Activated CD8-positive, alpha-beta memory T cell treated with anti-CD3 and anti-CD28 coated beads, Interleukin-2, amount 50 U/mL, for 24 hours (primary cell): Measurements from ENCODE around the gene ZNF813.
A peak's percentile ranks its signal among the peaks of the same experiment; 100 is the strongest.
"Not testable (repeated sequence)": the region's sequence is repeated elsewhere in the genome, so short reads cannot be mapped to it uniquely, and the experiment has no call there.

ENCODE experiments used
- DNase-seq: peaks from one replicate; pipeline ENCODE4 v3.0.0-alpha.2; 2020; ENCODE audit errors: extremely low read depth

ZNF813 gene

DNA sequence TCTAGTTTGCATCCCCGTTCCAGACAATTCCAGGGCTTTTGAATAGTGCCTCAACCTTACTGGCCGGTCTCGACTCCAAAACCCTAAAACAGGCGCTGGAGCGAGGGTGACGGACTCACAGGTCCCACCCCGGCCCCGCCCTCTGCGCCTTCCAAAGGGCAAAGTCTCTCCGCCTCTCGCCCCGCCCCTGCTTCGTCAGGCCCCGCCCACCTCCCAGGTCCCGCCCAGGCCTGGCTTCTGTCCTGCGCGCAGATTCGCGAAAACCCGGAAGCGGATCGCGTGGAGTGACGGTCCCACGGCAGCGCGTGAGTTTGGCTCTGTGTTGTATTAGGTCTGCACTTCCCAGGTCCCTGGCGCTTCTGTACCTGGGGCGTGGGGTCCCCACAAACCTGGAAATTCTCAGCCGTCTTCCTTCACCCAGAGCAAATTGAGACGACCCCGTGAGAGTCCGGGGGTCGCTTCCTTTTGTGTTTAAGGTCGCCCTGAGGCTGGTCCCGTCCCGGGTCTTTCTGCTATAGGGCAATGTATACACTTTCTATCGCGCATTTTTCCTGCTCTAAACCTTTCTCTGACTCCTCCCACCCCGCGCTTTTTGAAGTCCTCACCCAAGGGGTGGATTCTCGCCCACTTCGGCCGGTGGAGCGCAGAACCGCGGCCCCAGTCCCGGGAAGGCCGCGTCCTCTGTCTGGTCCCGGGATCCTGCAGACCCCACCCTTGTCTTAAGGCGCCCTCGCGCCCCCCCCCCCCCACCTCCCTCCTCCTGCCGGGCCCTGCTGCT is at the start of gene ZNF813:
Gene ZNF813 (plus strand): TSS at position 249 of the 778 bp plus-strand sequence. CDS start 16,090 bp downstream, outside the sequence.
- peak; percentile 87 for DNase-seq

DNA sequence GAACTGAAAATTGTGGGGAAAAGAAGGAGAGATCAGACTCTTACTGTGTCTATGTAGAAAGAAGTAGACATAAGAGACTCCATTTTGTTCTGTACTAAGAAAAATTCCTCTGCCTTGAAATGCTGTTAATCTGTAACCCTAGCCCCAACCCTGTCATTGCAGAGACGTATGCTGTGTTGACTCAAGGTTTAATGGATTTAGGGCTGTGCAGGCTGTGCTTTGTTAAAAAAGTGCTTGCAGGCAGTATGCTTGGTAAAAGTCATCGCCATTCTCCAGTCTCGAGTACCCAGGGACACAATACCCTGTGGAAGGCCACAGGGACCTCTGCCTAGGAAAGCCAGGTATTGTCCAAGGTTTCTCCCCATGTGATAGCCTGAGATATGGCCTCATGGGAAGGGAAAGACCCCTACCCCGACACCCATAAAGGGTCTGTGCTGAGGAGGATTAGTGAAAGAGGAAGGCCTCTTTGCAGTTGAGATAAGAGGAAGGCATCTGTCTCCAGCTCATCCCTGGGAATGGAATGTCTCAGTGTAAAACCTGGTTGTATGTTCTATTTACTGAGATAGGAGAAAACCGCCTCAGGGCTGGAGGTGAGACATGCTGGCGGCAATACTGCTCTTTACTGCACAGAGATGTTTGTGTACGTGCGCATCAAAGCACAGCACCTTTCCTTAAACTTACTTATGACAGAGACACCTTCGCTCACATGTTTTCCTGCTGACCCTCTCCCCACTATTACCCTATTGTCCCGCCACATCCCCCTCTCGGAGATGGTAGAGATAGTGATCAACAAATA is 46.8 kb upstream of the ZNF813 start:
- DNase-seq, result not testable (repeated sequence)

DNA sequence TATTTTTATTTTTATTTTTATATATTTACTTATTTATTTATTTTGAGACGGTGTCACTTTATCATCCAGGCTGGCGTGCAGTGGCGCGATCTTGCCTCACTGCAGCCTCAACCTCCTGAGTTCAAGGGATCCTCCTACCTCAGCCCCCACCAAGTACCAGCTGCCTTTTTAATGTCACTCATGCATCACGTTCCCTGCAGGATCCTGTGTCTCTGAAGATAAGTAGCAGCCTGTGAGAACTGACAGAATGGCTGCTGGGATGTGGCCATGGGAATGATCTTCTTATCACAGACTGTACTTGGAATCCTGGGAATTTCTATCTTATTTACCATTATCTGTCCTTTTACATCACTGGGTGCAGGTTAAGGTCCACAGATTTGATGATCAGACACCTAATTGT is 45.0 kb upstream of the ZNF813 start:
- no peak for DNase-seq

DNA sequence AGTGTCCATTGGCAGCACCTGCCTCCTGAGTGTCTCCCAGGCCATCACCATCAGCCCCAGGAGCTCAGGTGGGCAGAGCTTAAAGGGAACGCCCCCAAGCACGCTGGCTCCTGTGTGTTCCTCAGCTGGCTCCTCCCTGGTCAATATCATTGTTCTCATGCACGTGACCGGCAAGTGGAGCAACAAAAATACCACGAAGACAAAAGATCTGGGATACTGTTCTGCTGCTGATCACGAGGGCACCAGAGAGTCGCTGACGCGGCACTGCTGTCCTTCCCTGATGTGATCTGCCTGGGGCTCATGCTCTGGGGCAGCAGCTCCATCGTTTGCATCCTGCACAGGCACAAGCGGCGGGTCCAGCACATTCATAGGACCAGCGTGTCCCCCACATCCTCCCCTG is 44.5 kb upstream of the ZNF813 start:
- DNase-seq, result not testable (repeated sequence)

DNA sequence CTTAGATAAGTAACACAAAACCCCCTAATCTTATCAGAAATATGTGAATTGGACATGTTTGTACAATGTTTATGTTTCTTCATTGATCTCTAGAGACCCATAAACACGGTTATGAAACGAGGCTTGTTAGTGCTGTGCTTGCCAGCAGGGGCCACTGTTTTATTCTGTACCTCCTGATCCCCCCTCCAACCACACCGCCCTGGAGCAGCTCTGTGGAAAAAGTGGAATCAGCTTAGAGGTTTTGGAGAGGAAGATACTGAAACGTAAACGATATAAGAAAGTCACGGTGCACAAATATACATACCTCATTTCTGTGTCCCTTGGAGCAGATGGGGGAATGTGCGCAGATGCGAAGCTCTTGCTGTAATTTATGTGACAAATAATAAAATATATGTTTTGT is 43.9 kb upstream of the ZNF813 start:
- not testable (repeated sequence) for DNase-seq

DNA sequence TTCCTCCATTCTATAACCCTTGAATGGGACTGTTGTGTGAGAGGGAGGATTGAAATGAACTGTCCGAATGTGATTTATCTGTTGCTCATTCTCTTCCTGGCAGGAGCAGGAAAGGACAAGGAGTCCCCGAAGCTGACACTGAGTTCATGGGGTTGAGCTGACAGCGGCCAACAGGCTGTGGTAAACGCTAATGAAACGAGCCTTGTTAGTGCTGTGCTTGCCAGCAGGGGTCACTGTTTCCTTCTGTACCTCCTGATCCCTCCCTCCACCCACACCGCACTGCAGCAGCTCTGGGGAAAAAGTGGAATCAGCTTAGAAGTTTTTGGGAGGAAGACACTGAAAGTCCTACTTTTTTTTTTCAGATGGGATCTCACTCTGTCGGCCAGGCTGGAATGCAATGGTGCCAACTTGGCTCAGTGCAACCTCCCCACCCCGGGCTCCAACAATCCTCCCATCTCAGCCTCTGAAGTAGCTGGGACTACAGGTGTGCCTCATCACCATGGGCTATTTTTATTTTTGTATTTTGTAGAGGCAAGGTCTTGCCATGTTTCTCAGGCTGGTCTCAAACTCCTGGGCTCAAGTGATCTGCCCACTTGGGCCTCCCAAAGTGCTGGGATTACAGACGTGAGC is 42.5 kb upstream of the ZNF813 start:
- DNase-seq, result peak; percentile 15

DNA sequence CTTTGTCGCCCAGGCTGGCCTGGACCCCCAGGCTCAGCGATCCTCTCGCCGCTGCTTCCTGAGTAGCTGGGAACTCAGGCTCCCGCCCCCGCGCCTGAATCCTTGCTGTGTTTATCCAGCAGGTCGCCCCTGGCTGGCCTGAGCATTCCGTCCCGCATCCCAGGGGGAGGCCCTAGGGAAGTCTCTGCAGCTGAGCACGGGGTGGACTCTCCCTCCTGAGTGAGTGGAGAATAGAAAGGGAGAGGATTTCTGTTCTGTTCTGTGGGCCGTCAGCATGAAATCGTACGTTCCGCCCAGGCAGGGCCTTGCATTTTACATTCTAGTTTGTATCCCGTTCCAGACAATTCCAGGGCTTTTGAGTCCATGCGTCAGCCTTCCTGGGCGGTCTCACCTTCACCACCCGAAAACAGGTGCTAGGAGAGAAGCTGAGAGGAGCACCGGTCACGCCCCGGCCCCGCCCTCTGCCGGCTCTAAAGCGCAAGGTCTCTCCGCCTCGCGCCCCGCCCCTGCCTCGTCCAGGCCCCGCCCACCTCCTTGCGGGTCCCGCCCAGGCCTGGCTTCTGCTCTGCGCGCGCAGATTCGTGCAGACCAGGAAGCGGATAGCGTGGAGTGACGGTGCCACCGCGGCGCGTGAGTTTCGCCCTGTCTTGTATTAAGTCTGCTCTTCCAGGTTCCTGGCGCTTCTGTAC is 36.0 kb upstream of the ZNF813 start, which contains the start of gene ZNF761:
Gene ZNF761 (plus strand): TSS at position 586 of the 689 bp plus-strand sequence. CDS start 15,285 bp downstream, outside the sequence.
- peak; percentile 90 for DNase-seq

DNA sequence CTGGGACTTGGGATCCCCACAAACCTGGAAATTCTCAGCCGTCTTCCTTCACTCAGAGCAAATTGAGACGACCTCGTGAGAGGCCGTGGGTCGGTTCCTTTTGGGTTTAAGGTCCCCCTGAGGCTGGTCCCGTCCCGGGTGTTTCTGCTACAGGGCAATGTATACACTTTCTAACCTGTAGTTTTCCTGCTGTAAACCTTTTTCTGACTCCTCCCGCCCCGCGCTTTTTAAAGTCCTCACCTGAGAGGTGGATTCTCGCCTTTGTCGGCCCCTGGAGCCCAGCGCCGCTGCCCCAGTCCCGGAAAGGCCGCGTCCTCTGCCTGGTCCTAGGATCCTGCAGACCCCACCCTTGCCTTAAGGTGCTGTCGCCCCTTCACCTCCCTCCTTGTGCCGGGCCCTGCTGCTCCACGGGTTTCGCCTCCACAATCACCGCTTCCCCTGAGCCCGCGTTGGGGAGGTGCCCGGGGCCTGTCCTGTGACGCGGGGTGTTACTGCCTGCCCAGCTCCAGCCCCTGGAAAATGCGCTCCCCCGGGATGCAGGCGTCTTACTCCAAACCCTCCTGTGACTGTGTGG is 35.4 kb upstream of the ZNF813 start:
- no peak for DNase-seq

DNA sequence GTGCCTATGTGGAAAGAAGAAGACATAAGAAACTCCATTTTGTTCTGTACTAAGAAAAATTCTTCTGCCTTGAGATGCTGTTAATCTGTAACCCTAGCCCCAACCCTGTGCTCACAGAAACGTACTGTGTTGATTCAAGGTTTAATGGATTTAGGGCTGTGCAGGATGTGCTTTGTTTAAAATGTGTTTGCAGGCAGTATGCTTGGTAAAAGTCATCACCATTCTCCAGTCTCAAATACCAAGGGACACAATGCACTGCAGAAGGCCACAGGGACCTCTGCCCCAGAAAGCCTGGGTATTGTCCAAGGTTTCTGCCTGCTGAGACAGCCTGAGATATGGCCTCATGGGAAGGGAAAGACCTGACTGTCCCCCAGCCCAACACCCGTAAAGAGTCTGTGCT is 23.7 kb upstream of the ZNF813 start:
- not testable (repeated sequence) for DNase-seq

DNA sequence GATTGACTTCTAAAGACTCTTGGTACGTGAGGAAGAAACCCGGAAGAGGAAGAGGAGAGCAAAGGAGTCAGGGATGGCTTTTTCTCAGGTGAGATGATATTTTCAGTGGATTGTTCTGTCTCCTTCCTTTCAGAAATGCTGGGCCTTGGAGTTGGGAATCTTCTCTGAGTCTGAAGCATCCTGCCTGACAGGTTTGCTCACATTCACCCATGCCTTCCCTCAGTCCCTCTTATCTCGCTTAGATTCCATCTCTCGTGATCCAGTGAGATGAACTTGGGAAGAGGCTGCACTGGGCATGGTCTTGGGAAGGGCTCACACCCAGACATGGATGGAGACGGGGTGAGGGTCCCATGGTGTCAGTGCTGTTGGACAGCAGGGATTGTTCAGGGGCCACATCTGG is 20.3 kb upstream of the ZNF813 start:
- not testable (repeated sequence) for DNase-seq

DNA sequence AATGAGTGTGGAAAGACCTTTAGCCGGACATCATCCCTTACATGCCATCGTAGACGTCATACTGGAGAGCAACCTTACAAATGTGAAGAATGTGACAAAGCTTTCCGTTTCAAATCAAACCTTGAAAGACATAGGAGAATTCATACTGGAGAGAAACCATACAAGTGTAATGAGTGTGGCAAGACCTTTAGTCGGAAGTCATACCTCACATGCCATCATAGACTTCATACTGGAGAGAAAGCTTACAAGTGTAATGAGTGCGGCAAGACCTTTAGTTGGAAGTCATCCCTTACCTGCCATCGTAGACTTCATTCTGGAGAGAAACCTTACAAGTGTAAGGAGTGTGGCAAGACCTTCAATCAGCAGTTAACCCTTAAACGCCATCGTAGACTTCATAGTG is 11.7 kb upstream of the ZNF813 start:
- no peak for DNase-seq

DNA sequence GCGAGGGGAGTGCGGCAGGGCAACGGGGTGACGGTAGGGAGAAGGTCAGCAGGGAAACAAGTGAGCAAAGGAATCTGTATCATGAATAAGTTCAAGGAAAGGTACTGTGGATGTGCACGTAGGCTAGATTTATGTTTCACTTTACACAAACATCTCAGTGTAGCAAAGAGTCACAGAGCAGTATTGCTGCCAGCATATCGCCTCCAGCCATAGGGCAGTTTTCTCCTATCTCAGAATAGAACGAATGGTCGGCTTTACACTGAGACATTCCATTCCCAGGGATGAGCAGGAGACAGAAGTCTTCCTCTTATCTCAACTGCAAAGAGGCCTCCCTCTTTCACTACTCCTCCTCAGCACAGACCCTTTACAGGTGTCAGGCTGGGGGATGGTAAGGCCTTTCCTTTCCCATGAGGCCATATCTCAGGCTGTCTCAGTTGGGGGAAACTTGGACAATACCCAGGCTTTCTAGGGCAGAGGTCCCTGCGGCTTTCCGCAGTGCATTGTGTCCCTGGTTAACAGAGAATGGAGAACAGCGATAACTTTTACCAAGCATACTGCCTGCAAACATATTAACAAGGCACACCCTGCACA is 7.3 kb upstream of the ZNF813 start:
- DNase-seq, result not testable (repeated sequence)

DNA sequence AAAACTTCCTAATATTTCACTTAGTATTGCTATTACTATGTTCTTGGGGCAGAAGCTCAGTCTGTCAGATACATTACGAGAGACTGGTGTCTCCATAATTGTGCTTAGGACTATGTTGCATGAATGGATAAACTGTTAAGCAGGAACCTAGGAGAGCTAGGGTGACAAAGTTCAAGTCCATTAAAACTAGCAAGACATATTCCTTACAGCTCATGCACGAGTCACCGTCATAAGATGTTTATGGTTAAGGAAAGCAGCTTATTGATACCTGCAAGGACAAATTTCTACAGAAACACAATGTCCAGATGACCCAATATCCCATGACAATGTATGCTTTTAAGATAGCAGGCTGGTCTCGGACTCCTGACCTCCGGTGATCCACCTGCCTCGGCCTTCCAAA is 5.7 kb upstream of the ZNF813 start:
- no peak for DNase-seq

DNA sequence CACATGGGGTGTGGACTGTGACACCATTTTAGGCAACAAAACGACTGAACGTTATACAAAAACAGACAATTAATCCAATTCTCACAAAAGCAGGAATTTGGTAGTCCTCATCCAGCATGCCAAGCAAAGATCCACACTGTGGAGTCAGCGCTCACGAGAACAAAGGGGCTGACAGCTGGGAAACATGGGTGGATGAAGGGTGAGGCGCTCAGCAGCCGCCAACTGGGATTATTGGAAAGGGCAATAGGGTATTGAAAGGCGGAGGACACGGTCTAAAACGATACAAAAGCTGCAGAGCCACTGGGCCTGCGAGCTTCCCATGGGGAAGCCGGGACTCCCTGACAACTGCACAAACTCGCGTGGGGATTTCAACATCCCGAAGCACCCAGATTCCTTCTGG is 4.7 kb upstream of the ZNF813 start:
- DNase-seq, result no peak

DNA sequence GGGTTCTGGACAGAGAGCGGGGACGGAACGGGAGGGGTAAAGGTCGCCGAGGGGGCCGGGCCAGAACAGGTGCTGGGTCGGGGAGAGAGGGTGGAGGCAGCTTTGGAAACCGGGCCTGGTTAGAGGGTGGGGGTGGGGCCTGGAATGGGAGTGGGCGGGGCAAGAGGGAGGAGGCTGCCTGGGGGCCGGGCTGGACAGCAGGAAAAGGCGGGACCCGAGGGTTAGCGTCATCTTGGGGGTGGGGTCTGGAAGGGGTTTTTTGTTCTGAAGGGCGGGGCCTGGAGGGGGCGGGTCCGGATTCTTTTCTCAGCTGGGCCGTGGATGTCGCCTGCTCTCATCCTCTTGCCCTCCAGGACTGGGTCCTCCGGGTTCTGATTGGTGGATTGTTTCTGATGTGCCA is 4.3 kb upstream of the ZNF813 start:
- no peak for DNase-seq

DNA sequence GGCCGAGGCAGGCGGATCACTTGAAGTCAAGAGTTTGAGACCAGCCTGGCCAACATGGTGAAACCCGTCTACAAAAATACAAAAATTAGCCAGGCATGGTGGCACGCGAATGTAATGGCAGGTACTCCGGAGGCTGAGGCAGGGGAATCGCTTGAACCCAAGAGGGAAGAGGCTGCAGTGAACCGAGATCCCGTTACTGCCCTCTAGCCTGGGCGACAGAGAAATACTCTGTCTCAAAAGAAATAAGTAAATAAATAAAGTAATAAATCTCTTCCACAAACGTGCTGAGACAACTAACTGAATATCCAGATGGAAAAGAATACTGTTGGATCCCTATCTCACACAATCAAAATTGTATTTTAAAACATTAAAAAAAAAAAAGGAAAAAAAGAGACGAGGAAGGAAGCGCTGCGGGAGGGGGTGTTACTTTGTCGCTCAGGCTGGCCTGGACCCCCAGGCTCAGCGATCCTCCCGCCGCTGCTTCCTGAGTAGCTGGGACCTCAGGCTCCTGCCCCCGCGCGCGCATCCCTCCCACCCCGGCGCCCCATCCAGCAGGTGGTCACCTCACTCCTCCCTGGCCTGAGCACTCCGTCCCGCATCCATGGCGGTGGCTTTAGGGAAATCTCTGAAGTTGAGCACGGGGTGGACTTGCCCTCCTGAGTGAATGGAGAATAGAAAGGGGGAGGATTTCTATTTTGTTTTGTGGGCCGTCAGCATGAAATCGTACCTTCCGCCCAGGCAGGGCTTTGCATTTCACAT is 628 bp upstream of the ZNF813 start:
- no peak for DNase-seq

DNA sequence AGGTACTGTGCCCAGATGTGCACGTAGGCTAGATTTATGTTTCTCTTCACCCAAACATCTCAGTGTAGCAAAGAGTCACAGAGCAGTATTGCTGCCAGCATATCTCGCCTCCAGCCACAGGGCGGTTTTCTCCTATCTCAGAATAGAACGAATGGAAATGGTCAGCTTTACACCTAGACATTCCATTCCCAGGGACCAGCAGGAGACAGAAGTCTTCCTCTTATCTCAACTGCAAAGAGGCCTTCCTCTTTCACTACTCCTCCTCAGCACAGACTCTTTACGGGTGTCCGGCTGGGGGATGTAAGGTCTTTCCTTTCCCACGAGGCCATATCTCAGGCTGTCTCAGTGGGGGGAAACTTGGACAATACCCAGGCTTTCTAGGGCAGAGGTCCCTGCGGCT is 1.1 kb downstream of the ZNF813 start:
- DNase-seq, result not testable (repeated sequence)

DNA sequence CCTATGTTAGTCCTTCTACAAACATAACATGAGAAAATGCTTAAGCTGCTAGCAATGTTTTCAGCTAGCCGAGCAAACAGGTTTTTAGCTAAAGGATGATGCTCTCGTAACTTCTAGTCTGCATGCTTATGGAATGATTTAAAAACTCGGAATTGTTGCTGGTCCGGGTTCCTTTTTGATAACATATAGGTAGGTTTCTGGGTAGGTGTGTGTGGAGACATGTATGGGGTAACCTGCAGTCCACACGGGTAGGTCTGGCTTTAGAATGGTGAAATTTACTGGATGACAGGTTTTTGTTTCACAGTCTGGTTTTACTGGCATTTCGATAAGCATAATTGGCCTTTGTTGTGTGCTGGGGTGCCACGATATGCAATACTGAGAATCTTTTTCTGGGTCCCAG is 4.4 kb downstream of the ZNF813 start:
- no peak for DNase-seq

DNA sequence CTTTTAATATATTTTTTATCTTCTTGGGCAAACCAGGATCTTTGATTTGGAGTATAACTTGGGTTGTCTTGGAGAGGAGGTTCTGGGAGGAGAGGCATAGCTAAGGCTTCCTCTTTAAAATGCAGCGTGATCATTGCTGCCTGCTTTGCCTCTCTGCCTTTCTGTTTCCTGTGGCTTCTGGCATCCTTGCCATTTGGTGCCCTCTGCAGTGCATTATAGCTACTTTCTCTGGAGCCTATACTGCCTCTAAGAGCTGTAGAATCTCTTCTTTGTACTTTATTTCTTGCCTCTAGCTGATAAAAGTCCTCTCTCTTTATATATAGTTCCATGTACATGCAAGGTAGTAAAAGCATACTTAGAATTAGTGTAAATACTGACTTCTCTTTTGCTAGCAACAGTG is 7.3 kb downstream of the ZNF813 start:
- not testable (repeated sequence) for DNase-seq

DNA sequence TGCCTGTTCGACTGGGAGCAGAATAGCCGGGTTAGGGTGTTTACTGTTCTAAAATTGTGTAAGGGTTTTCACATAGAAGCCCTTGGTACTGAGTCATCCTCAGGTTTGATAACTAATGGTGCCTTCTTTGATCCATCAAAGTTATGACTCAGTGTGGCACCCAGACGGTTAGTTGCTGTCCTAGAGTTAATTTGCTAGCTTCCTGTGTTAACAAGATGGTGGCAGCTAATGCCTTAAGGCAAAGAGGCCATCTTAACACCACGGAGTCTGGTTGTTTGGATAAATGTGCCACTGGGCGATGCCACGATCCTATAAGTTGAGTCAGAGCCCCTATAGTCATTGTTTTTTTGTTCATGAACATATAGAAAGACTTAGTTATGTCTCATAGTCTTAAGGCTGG is 7.9 kb downstream of the ZNF813 start:
- not testable (repeated sequence) for DNase-seq
